Coronary artery (tissue), 2 donors: Measurements from ENCODE around the gene TBC1D17.

Experiments
- DNase-seq: peaks from one replicate; pipeline ENCODE4 v3.0.0-alpha.2; 2017; ENCODE audit warnings: low spot score
- H3K27ac ChIP-seq, 2 donors: fragments of 200-600 bp; sonication (generic); one replicate each; pipeline ENCODE4 v1.5.1; 2016 to 2019
- H3K4me3 ChIP-seq: fragments of 200-600 bp; sonication (generic); 2 replicates; pipeline ENCODE4 v1.5.1; 2016; ENCODE audit warnings: mild to moderate bottlenecking, moderate library complexity
- CTCF ChIP-seq: fragments of 200-600 bp; sonication (generic); IDR thresholded peaks from one replicate; pipeline ENCODE4 v1.5.1; 2019; ENCODE audit warnings: antibody characterized with exemption

TBC1D17 gene

GRCh38 chr19:49877020-49877878, at the start of gene TBC1D17, which contains the start of gene AKT1S1:
TSS of gene TBC1D17 (plus strand) at chr19:49877702. CDS start at chr19:49877724, 22 bp downstream.
TSS of gene AKT1S1 (minus strand) at chr19:49877355. CDS start at chr19:49873295, 4,060 bp downstream.
- TF ChIP-seq CTCF = no peak
- Histone ChIP-seq H3K4me3 (peak within 1 kb of the TSS; percentile 94), H3K27ac (peak within 1 kb of the TSS; percentile 99 to 100)
- DNase-seq = peak; percentile 100

GRCh38 chr19:49829200-49829599, 48.3 kb upstream of the TBC1D17 start:
- TF ChIP-seq CTCF = no peak
- Histone ChIP-seq H3K27ac (no peak overlapping the region), H3K4me3 (no peak overlapping the region)
- DNase-seq = no peak

GRCh38 chr19:49829721-49830120, 47.8 kb upstream of the TBC1D17 start:
- Histone ChIP-seq H3K4me3 (no peak overlapping the region), H3K27ac (no peak overlapping the region)
- DNase-seq = no peak
- no peak for TF ChIP-seq CTCF

GRCh38 chr19:49830766-49831165, 46.7 kb upstream of the TBC1D17 start:
- Histone ChIP-seq H3K4me3 (no peak overlapping the region), H3K27ac (no peak overlapping the region)
- DNase-seq = no peak
- TF ChIP-seq CTCF = no peak

GRCh38 chr19:49831592-49831991, 45.9 kb upstream of the TBC1D17 start:
- DNase-seq = no peak
- Histone ChIP-seq H3K27ac (no peak overlapping the region), H3K4me3 (no peak overlapping the region)
- no peak for TF ChIP-seq CTCF

GRCh38 chr19:49832556-49832955, 44.9 kb upstream of the TBC1D17 start:
- no peak overlapping the region for H3K27ac ChIP-seq
- no peak for TF ChIP-seq CTCF
- no peak for DNase-seq
- no peak overlapping the region for H3K4me3 ChIP-seq

- TF ChIP-seq CTCF = no peak
- no peak for DNase-seq
Measured at GRCh38 chr19:49833599-49833998, 43.9 kb upstream of the TBC1D17 start.

More at GRCh38 chr19:49833599-49833998, 43.9 kb upstream of the TBC1D17 start:
- Histone ChIP-seq H3K27ac (no peak overlapping the region), H3K4me3 (no peak overlapping the region)
